Mucosa of descending colon (tissue), 3 donors: ENCODE results near the gene C8G. TPM values are rescaled to one million over a fixed set of nuclear protein-coding genes. Genes with fewer than 3 reads are reported as not detected.

Experiments
- ATAC-seq: fragments of 200-7000 bp; cut with Tn5 transposase; one replicate; pipeline ENCODE4 v1.9.1; 2020; ENCODE audit warnings: mild to moderate bottlenecking, moderate library complexity
- DNase-seq, 3 donors: peaks; one replicate each; pipeline ENCODE4 v3.0.0-alpha.2; 2020
- H3K36me3 ChIP-seq: fragments of 200-600 bp; one replicate; pipeline ENCODE4 v1.8.0; 2021; ENCODE audit warnings: low read depth, mild to moderate bottlenecking
- H3K4me1 ChIP-seq: fragments of 200-600 bp; one replicate; pipeline ENCODE4 v1.8.0; 2021; ENCODE audit warnings: low read depth, mild to moderate bottlenecking
- H3K4me3 ChIP-seq: fragments of 200-600 bp; one replicate; pipeline ENCODE4 v1.8.0; 2021; ENCODE audit warnings: mild to moderate bottlenecking
- H3K9me3 ChIP-seq: fragments of 200-600 bp; one replicate; pipeline ENCODE4 v1.8.0; 2021; ENCODE audit warnings: mild to moderate bottlenecking
- intact Hi-C, 2 donors: fragments of 100-400 bp; cut with DNase I in 1 of 2; cut with micrococcal nuclease in 1 of 2; formaldehyde crosslinking; loops; one replicate each; pipeline versions ENCODE4 v1.11.0 to v1.11.1; 2022; cut with DNase I, micrococcal nuclease
- total RNA-seq, 3 donors: library from RNA; stranded (reverse); fragmentation: NEBNext Ultra II Directional in 2 of 3; extraction: Animal tissue kit (Norgen Biotek cat#: 25700) in 2 of 3; gene quantifications; one replicate each; pipeline versions ENCODE4 v1.2.1 to v1.2.4, GENCODE V29; 2021 to 2023
- TF ChIP-seq, protein P1 (sequence below): fragments of 200-600 bp; IDR thresholded peaks from one replicate; pipeline ENCODE4 v1.8.0; 2022; ENCODE audit warnings: antibody characterized with exemption, mild to moderate bottlenecking
- donor health status: DM: no; HTN: no; CAD: no; lungs with moderate emphysema.
- donor health status: DM: no; HTN: no; CAD: no.
- donor health status: DM: no; HTN: yes; CAD: no.

Gene C8G
- total RNA-seq, 3 donors from 2014 or later: 3.2 to 15.4 (median 10.4) TPM

DNA sequence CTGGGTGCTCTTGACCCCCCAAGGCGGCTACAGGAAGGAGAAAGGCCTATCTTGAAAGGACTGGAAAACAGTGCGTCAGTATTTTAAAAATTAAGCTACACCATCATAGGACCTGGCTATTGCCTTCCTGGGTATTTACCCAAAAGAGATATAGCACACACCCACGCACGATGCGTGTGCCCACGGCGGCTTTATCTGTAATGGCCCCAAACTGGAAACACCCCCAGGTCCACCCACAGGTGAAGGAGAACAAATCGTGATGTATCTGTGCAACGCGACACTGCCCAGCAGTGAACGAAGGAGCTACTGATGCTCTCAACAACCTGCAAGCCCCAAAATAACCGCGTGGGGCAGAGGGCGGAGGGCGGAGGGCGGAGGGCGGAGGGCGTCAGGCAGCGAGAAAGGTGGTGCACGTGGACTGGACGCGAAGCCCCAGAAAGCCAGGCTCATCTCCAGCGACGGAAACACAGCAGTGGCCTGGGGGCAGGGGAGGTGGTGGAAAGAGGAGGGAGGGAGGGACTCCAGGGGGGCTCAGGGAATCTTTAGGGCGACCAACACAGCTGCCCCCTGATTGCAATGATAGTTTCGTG, 19.9 kb downstream of the C8G start:
- intact Hi-C loops: no loop called here
- Histone ChIP-seq H3K9me3 (no peaks in the 10 kb centered on the region), H3K36me3 (no peaks in the 10 kb centered on the region), H3K4me1 (peaks cover 9% of the 10 kb centered on the region), H3K4me3 (no peak overlapping the region)
- DNase-seq: no peak
- no peak for ATAC-seq
- TF ChIP-seq, protein P1, sequence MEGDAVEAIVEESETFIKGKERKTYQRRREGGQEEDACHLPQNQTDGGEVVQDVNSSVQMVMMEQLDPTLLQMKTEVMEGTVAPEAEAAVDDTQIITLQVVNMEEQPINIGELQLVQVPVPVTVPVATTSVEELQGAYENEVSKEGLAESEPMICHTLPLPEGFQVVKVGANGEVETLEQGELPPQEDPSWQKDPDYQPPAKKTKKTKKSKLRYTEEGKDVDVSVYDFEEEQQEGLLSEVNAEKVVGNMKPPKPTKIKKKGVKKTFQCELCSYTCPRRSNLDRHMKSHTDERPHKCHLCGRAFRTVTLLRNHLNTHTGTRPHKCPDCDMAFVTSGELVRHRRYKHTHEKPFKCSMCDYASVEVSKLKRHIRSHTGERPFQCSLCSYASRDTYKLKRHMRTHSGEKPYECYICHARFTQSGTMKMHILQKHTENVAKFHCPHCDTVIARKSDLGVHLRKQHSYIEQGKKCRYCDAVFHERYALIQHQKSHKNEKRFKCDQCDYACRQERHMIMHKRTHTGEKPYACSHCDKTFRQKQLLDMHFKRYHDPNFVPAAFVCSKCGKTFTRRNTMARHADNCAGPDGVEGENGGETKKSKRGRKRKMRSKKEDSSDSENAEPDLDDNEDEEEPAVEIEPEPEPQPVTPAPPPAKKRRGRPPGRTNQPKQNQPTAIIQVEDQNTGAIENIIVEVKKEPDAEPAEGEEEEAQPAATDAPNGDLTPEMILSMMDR: no peak

DNA sequence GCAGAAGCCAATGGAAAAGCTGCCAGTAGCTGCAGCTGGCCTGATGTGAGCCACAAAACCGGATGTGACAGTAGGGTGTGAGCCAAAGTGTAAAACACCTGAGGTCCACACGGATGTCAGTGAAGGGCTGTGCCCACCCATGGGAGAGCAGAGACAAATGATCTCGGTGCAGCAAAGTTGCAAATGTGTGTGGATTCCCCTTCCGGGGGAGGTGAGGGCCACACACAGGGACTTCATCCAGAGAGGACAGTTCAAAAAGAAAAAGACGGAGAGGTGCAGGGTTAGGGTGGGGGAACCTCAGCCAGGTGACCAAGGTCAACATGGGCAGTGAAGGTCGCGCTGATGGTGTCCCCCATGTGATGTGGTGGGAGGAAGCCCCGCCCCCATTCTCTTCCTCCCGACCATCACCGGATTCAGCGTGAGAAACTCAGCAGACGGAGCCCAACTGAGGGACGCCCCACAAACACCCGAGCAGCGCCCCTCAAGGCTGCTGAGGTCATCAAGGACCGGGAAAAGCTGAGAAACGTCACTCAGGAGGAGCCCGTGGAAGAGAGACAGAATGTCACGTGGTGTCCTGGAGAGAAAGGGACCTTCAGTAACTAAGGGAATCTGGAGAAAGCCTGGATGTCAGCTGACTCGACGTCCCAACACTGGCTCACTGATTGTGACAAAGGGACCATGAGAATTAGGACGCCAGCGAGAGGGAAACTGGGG, 20.9 kb downstream of the C8G start:
- TF ChIP-seq, protein P1: no peak
- Histone ChIP-seq H3K4me3 (no peak overlapping the region), H3K4me1 (peaks cover 9% of the 10 kb centered on the region), H3K36me3 (no peaks in the 10 kb centered on the region), H3K9me3 (no peaks in the 10 kb centered on the region)
- intact Hi-C loops: no loop called here
- no peak for DNase-seq
- ATAC-seq: no peak

DNA sequence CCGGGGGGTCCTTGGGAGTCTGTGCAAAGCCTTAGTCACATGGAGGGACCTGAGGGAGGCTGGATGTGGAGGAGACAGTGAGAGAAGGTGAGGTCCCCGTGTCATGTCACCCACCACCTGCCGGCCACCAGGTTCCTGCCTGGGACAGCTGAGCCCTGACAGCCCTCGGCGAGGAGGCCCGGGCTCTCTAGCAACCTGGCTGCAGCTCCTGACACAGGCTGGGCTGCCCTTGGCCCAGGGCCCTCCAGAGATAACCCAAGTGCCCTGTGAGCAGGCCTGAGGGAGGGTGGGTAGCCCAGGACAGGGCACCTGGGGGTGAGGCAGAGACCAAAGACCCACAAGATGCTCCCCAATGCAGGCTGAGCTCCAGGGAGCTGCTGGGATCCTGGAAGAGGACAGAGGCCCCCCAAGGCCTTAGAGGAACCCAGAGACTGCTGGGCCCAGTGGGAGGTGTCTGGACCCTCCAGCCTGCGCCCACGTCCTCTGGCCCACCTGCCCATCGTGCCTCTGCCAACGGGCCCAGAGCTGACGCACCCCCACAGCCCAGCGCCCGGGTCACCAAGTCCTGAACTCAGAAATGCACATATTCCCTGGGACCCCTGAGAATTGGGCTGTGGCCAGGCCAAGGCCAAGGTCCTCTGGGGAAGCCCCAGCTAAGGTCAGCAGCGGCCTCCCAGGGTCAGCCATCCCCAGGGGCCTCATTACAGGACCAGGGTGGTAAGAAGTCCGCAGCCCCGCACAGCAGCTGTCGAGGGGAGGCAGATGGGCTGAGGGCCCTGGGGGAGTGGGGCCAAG, 23.5 kb downstream of the C8G start:
- Histone ChIP-seq H3K4me3 (no peak overlapping the region), H3K36me3 (no peaks in the 10 kb centered on the region), H3K9me3 (no peaks in the 10 kb centered on the region), H3K4me1 (peaks cover 9% of the 10 kb centered on the region)
- ATAC-seq (no peak), DNase-seq (no peak)
- intact Hi-C loops: no loop called here
- TF ChIP-seq, protein P1: no peak

DNA sequence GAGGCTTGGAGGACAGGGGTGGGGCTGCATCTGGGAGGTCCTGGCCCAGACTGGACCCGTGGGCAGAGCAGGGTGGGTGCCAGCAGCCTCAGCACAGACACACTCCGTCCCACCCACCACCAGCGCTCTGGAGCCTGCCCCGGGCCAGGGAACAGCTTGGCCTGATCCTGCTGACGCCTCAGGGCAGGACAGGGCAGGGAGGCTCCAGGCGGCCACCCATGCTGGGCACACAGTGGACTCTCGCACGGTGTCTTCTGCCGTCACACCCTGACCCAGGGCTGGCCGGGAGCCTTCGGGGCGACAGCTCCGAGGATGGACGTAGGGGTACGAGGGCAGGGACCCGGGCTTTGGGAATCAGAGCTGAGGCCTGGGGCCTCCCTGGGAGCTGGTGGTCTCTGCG, 24.1 kb downstream of the C8G start:
- Histone ChIP-seq H3K36me3 (no peaks in the 10 kb centered on the region), H3K4me3 (no peak overlapping the region), H3K4me1 (peaks cover 5% of the 10 kb centered on the region), H3K9me3 (no peaks in the 10 kb centered on the region)
- intact Hi-C loops: no loop called here
- DNase-seq (no peak), ATAC-seq (no peak)
- TF ChIP-seq, protein P1: no peak

DNA sequence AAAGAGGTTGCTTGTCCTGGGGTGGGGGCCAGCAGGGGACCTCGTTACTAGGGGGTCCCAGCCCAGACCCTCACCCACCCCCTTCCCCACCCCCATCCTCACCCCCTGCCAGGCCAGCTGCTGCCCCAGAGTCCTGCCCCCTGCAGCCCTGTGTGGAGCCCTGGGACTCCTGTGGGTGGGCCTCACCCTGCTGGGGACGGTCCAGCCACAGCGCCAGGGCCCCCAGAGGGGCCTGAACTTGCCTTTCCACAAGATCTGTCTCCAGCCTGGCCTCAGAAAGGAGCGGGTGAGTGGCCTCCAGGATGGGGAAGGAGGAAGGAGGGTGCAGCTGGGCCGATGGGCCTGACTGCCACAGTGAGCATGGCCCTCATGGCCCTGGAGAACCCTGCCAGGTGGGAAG, 24.7 kb downstream of the C8G start:
- no peak overlapping the region for H3K4me3 ChIP-seq
- TF ChIP-seq, protein P1: no peak
- DNase-seq (no peak), ATAC-seq (no peak)
- H3K9me3 ChIP-seq: no peaks in the 10 kb centered on the region
- no peaks in the 10 kb centered on the region for H3K4me1 ChIP-seq
- no peaks in the 10 kb centered on the region for H3K36me3 ChIP-seq
- intact Hi-C loops: no loop called here
